ENCODE results near the gene ARID1B. TPM values are rescaled to one million over a fixed set of nuclear protein-coding genes. Genes with fewer than 3 reads are reported as not detected.

The ARID1B gene
- total RNA-seq, 1 experiment from 2014 or later = 63.9 TPM

DNA sequence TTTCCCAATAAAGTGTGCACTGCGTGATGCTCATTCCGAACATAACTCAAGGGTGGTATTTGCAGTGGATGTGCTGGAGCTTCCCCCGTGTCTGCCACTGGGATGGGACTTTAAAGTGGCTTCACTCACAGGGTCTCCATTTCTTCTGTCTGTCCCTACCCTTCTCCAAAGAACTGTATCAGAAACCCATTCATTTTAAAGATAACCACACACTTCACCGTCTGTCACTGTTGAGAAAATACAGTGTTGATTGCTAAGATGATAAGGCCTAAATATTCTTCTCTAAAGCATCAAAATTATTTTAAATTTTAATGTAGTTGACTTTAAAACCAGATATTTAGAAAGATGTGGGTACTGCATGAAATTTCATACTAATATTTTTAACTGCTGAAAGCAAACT is 384.7 kb downstream of the ARID1B start:
- no peaks in the 10 kb centered on the region for H3K27me3 Mint-ChIP-seq (ENCODE audit: insufficient read depth, unreplicated experiment)
- DNase-seq (ENCODE audit: unreplicated experiment) = no peak
- TF ChIP-seq, protein P1, sequence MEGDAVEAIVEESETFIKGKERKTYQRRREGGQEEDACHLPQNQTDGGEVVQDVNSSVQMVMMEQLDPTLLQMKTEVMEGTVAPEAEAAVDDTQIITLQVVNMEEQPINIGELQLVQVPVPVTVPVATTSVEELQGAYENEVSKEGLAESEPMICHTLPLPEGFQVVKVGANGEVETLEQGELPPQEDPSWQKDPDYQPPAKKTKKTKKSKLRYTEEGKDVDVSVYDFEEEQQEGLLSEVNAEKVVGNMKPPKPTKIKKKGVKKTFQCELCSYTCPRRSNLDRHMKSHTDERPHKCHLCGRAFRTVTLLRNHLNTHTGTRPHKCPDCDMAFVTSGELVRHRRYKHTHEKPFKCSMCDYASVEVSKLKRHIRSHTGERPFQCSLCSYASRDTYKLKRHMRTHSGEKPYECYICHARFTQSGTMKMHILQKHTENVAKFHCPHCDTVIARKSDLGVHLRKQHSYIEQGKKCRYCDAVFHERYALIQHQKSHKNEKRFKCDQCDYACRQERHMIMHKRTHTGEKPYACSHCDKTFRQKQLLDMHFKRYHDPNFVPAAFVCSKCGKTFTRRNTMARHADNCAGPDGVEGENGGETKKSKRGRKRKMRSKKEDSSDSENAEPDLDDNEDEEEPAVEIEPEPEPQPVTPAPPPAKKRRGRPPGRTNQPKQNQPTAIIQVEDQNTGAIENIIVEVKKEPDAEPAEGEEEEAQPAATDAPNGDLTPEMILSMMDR (IDR thresholded peaks at IDR 0.05; ENCODE audit: unreplicated experiment) = no peak
- peaks cover 29% of the 10 kb centered on the region for H3K36me3 Mint-ChIP-seq (ENCODE audit: insufficient read depth, unreplicated experiment)
- H3K27ac Mint-ChIP-seq (ENCODE audit: low read depth, unreplicated experiment) = no peak overlapping the region
- intact Hi-C loops (cut with micrococcal nuclease) = no loop called here
- ChIA-PET CTCF (interaction anchor here (0.7 kb wide), 1 partner anchor 24 kb away, joined by 3 read pairs; no protein-coding TSS in a partner anchor), POLR2A (no interaction called here)
- no peaks in the 10 kb centered on the region for H3K9me3 Mint-ChIP-seq (ENCODE audit: unreplicated experiment)
- no TSS peak for BruUV-seq (replicated peaks)
- H3K4me1 Mint-ChIP-seq (ENCODE audit: insufficient read depth, unreplicated experiment) = no peaks in the 10 kb centered on the region
- H3K4me3 Mint-ChIP-seq (ENCODE audit: unreplicated experiment) = no peak overlapping the region

DNA sequence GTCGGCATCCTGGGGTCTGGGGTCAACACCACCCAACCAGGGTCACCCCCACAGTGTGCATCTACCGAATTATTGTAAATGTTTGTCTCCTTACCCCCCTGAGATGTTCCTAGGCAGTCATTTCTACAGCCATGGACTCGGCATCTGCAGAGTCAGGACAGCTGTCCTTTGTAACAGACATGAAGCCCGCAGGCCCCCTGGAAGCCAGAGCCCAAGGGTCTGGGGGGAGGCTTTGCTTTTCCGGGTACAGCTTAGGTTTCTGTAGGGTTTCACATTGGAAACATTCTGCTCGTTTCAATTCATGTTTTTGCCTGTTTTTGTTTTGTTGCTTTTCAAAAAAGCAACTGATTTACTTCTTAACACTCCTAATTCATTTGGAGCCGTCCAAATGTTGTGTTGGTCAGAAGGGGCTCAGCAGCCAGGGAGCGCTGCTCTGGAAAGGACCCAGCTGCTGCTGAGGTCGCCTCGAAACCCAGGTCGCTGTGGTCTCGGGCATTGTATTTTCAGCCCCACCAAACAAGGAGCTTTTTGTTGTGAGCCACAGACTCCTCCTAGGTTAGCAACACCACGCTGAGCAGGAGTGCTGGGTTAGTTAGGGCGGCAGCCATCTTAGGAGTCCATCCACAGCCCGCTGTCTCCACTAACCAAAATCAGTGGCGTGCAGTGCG is 385.7 kb downstream of the ARID1B start:
- H3K27ac Mint-ChIP-seq (ENCODE audit: low read depth, unreplicated experiment) = no peak overlapping the region
- no TSS peak for BruUV-seq (replicated peaks)
- H3K4me3 Mint-ChIP-seq (ENCODE audit: unreplicated experiment) = no peak overlapping the region
- H3K4me1 Mint-ChIP-seq (ENCODE audit: insufficient read depth, unreplicated experiment) = no peaks in the 10 kb centered on the region
- H3K9me3 Mint-ChIP-seq (ENCODE audit: unreplicated experiment) = no peaks in the 10 kb centered on the region
- intact Hi-C loops (cut with micrococcal nuclease) = no loop called here
- peaks cover 25% of the 10 kb centered on the region for H3K36me3 Mint-ChIP-seq (ENCODE audit: insufficient read depth, unreplicated experiment)
- DNase-seq (ENCODE audit: unreplicated experiment) = no peak
- no peaks in the 10 kb centered on the region for H3K27me3 Mint-ChIP-seq (ENCODE audit: insufficient read depth, unreplicated experiment)
- POLR2A ChIA-PET = no interaction called here
- TF ChIP-seq, protein P1 (IDR thresholded peaks at IDR 0.05; ENCODE audit: unreplicated experiment) = no peak
- CTCF ChIA-PET = no interaction called here

DNA sequence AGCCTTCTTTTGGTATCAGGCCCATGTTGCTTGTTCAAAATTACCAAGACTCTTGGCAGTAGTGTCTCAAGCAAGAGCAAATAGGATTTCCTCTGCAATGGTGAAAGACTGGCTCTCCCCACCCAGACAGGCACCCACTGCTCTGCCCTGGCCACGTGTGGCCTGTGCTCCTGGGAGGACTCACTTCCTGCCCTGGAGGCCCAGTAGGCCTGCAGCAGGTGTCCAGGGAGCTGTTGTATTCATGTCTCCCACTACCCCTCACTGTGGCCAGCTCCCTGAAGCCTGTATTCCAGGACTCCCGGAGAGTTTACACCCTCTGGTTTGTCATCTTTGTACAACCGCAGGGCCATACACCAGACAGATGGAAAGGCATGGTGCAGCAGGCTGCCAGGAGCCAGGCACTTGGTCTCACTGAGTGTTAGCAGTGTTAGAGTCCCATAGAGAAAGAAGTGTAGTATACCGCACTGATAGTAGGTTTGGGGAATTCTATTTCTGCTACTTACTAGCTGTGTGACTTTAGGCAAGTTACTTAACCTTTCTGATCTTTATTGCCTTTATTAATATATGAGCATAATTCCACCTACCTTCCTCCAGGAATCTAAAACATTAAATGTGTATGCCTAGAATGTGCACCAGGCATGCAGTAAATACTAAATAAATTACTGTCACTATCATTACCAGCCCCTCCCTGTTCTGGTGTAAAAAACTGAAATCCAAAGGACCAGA is 386.4 kb downstream of the ARID1B start:
- BruUV-seq (replicated peaks) = no TSS peak
- POLR2A ChIA-PET = interaction anchor here (0.6 kb wide), 1 partner anchor 14 kb away, joined by 4 read pairs; no protein-coding TSS in a partner anchor
- H3K27ac Mint-ChIP-seq (ENCODE audit: low read depth, unreplicated experiment) = no peak overlapping the region

DNA sequence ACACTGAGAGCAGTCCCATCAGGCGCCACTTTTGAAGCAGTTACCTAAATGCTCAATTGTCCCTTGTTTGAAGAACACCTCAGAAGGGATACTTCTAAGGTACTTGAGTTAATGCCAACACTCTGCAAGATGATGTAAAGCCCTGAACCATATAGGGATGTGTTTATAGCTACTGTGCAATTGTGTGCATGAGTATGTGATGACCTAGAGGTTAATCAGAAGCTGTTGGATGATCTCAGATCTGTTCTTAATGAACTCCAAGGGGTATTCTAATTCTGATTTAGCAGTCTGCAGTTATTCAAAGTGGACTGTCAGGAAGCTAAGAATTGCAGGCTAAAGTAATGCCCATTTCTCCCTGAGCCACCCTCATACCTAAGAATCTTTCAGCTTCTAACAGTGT is 387.8 kb downstream of the ARID1B start:
- Mint-ChIP-seq H3K4me3 (ENCODE audit: unreplicated experiment) (no peak overlapping the region), H3K36me3 (ENCODE audit: insufficient read depth, unreplicated experiment) (peaks cover 36% of the 10 kb centered on the region), H3K9me3 (ENCODE audit: unreplicated experiment) (no peaks in the 10 kb centered on the region), H3K27me3 (ENCODE audit: insufficient read depth, unreplicated experiment) (no peaks in the 10 kb centered on the region), H3K4me1 (ENCODE audit: insufficient read depth, unreplicated experiment) (no peaks in the 10 kb centered on the region), H3K27ac (ENCODE audit: low read depth, unreplicated experiment) (no peak overlapping the region)
- intact Hi-C loops (cut with micrococcal nuclease) = no loop called here
- DNase-seq (ENCODE audit: unreplicated experiment) = no peak
- CTCF ChIA-PET = interaction anchor here (0.5 to 2.4 kb wide), 5 partner anchors 8 to 150 kb away, joined by 3 to 8 read pairs (median 4); no protein-coding TSS in a partner anchor
- no TSS peak for BruUV-seq (replicated peaks)
- TF ChIP-seq, protein P1 (IDR thresholded peaks at IDR 0.05; ENCODE audit: unreplicated experiment) = no peak
- POLR2A ChIA-PET = interaction anchor here (1.1 kb wide), 1 partner anchor 33 kb away, joined by 4 read pairs; no protein-coding TSS in a partner anchor

More for the DNA sequence above, 386.4 kb downstream of the ARID1B start:
- TF ChIP-seq, protein P1 (IDR thresholded peaks at IDR 0.05; ENCODE audit: unreplicated experiment) = no peak
- Mint-ChIP-seq H3K36me3 (ENCODE audit: insufficient read depth, unreplicated experiment) (peaks cover 32% of the 10 kb centered on the region), H3K27me3 (ENCODE audit: insufficient read depth, unreplicated experiment) (no peaks in the 10 kb centered on the region), H3K9me3 (ENCODE audit: unreplicated experiment) (no peaks in the 10 kb centered on the region), H3K4me3 (ENCODE audit: unreplicated experiment) (no peak overlapping the region), H3K4me1 (ENCODE audit: insufficient read depth, unreplicated experiment) (no peaks in the 10 kb centered on the region)
- CTCF ChIA-PET = interaction anchor here (2.4 kb wide), 1 partner anchor 21 kb away, joined by 8 read pairs; no protein-coding TSS in a partner anchor
- intact Hi-C loops (cut with micrococcal nuclease) = no loop called here
- DNase-seq (ENCODE audit: unreplicated experiment) = no peak

Data from MCF 10A (cell line).